Measurements from ENCODE around the gene PTCD1.

Gene PTCD1, protein sequence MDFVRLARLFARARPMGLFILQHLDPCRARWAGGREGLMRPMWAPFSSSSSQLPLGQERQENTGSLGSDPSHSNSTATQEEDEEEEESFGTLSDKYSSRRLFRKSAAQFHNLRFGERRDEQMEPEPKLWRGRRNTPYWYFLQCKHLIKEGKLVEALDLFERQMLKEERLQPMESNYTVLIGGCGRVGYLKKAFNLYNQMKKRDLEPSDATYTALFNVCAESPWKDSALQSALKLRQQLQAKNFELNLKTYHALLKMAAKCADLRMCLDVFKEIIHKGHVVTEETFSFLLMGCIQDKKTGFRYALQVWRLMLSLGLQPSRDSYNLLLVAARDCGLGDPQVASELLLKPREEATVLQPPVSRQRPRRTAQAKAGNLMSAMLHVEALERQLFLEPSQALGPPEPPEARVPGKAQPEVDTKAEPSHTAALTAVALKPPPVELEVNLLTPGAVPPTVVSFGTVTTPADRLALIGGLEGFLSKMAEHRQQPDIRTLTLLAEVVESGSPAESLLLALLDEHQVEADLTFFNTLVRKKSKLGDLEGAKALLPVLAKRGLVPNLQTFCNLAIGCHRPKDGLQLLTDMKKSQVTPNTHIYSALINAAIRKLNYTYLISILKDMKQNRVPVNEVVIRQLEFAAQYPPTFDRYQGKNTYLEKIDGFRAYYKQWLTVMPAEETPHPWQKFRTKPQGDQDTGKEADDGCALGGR

DNA sequence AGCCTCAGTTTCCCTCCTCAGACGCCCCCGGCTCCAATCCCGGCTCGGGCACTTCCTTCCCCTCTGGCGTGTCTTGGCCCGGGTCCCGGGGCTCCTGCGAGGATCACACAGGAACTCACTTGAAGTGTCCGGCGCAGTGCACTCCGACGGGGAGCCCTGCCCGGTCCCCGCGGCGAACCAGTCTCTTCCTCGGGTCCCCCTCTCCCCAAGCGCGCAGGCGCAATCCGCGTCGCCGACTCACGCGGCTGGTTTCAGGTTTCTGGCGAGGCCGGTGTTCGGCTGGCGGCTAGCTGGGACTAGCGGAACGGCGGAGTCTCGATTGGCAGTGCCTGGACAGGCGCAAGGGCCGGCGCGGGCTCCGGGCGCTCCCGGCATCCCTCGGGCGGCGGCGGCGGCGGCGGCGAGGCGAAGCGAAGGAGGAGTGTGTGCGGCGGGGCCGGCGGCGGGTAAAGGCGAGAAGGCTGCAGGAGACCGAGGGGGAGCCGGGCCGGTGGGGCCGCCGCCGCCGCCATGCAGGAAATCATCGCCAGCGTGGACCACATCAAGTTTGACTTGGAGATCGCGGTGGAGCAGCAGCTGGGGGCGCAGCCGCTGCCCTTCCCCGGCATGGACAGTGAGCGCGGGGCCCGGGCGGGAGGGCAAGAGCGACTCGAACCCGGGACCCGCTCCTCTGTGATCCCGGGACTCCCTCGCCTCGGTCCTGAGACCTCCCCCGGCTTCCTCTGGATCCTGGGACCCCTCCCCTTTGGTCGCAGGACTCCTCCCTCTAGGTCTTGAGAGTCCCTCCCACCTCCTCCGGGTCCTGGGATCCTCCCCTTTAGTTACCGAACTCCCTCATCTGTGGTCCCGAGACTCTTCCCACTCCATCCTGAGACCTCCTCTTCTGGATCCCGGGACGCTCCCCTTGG lies at the start of gene PTCD1, which contains the start of gene CPSF4:
Gene PTCD1, minus strand, starts transcription at position 226 of the 908 bp plus-strand sequence. CDS start 3,556 bp downstream, outside the sequence.
Gene CPSF4, plus strand, starts transcription at position 371 of the 908 bp plus-strand sequence. Its CDS starts 140 bp downstream, at position 511.
- DNase-seq (ENCODE audit: extremely low read depth, low read depth) = peak; percentile 83
- peak within 1 kb of the TSS; percentile 91 for H3K4me3 ChIP-seq (replicated peaks; ENCODE audit: low read depth, low read length)
- TF ChIP-seq, protein P1, sequence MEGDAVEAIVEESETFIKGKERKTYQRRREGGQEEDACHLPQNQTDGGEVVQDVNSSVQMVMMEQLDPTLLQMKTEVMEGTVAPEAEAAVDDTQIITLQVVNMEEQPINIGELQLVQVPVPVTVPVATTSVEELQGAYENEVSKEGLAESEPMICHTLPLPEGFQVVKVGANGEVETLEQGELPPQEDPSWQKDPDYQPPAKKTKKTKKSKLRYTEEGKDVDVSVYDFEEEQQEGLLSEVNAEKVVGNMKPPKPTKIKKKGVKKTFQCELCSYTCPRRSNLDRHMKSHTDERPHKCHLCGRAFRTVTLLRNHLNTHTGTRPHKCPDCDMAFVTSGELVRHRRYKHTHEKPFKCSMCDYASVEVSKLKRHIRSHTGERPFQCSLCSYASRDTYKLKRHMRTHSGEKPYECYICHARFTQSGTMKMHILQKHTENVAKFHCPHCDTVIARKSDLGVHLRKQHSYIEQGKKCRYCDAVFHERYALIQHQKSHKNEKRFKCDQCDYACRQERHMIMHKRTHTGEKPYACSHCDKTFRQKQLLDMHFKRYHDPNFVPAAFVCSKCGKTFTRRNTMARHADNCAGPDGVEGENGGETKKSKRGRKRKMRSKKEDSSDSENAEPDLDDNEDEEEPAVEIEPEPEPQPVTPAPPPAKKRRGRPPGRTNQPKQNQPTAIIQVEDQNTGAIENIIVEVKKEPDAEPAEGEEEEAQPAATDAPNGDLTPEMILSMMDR (IDR thresholded peaks at IDR 0.05; ENCODE audit: low read depth, low read length, missing control alignments) = no peak

DNA sequence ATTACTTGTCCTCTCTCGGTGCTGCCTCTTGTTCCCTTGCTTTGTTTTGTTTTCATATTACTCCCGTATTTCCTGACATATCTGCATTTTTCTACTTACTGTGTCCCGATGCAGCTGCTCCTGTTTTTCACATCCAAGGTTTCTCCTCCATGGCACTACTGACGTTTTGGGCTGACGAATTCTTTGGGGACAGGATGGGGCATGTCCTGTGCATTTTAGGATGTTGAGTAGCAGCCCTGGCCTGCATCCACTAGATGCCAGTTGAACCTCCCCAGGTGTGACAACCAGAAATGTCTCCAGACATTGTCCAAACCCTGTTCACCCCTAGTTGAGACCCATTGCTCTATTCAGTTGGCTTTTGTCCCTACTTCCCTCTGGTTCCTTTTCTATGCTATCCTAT lies 46.5 kb upstream of the PTCD1 start:
- H3K4me3 ChIP-seq (replicated peaks; ENCODE audit: low read depth, low read length) = no peak overlapping the region
- TF ChIP-seq, protein P1 (IDR thresholded peaks at IDR 0.05; ENCODE audit: low read depth, low read length, missing control alignments) = no peak
- DNase-seq (ENCODE audit: extremely low read depth, low read depth) = no peak

DNA sequence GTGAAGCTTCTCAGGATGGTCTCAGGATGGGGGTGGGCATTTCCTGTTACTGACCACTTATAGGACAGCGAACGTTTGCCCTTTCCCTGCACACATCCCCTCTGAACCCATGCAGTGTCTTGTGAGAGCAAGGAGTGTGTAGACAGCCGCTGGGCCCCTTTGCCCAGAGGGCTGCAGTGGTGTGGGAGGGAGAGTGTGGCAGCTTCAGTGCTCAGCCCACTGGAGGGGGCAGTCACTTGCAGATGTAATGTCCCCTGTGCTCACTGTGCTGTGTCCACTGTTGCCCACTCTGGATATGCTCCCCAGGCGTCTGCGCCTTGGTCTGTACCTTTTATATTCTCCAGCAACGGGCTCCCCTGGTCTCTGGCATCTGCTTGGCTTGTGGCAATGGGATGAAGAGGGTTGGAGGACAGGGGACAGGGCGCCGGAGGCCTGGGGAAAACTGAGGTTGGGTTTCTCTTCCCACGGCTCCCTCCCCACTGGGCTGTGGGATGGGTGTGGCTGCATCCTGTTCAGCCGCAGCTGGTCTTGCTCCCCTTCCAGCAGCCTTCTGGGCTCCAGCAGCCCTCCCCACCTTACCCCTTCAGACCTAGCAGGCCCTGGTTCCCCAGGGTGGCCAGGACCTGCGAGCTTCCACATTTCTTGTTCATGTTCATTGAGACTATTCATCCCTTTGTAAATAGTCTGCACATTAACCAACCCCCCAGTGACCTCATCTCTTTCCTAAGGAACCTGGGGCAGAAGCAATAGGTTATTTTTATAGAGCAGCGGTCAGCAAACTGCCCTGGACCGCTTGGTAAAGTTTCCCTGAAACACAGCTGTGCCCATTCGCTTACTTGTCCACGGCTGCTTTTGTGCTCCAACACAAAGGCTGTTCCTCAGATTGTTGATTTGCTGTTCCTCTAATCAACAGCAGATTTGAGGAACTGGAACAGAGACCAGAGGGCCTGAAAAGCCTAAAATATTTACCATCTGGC lies 40.2 kb upstream of the PTCD1 start:
- no peak overlapping the region for H3K4me3 ChIP-seq (replicated peaks; ENCODE audit: low read depth, low read length)
- DNase-seq (ENCODE audit: extremely low read depth, low read depth) = no peak
- TF ChIP-seq, protein P1 (IDR thresholded peaks at IDR 0.05; ENCODE audit: low read depth, low read length, missing control alignments) = no peak

DNA sequence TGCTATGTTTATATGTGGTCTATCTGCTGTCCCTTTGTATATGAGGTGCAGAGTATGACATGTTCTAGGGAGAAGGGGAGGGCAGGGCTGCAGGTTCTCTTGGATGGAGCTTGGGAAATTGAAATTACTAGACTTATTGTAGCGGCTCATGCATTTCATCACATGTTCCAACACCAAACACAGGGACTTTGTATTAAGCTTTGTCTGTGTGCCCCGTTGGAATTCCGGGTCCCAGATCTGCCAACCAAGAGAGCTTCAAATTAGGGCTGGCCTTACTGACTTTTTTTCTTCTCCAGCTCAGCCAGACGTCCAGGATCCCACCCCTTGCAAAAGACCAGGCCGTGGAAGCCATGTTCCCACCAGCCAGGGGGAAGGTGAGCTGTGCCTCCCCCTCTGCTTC lies 37.5 kb upstream of the PTCD1 start:
- no peak overlapping the region for H3K4me3 ChIP-seq (replicated peaks; ENCODE audit: low read depth, low read length)
- TF ChIP-seq, protein P1 (IDR thresholded peaks at IDR 0.05; ENCODE audit: low read depth, low read length, missing control alignments) = no peak
- no peak for DNase-seq (ENCODE audit: extremely low read depth, low read depth)

DNA sequence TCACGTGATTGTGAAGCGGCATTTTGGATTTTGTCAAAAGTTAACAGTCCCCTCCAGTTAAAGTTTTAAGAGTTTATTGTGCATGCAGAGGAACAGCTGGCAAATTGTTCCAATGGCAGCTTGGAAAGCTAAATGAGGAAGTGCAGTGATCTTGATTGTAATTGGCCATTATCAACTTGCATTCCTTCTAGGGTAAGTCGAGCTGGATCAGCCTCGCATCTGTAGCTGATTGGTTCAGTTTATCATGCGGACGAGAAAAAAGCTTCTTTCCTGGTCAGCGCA lies 34.7 kb upstream of the PTCD1 start:
- DNase-seq (ENCODE audit: extremely low read depth, low read depth) = peak; percentile 37
- peak overlapping the region; percentile 89 for H3K4me3 ChIP-seq (replicated peaks; ENCODE audit: low read depth, low read length)
- TF ChIP-seq, protein P1 (IDR thresholded peaks at IDR 0.05; ENCODE audit: low read depth, low read length, missing control alignments) = no peak

Measured in HFF-Myc (cell line).